PC-3 (cell line): ENCODE measurements around the gene C11orf21. TPM values are rescaled to one million over a fixed set of nuclear protein-coding genes. Genes with fewer than 3 reads are reported as not detected.

Experiments
- ATAC-seq: fragments of 200-7000 bp; cut with Tn5 transposase; 2 replicates; pipeline ENCODE4 v1.9.1; 2020; ENCODE audit warnings: mild to moderate bottlenecking, moderate library complexity
- BruUV-seq: library from RNA; stranded (reverse); fragments of 400-500 nt; replicated peaks from 2 replicates; lab custom pipeline; 2021; lab: Mats Ljungman, UMichigan
- CTCF ChIA-PET: fragments of 300-600 bp; sonication (Branson Sonifier 250); formaldehyde crosslinking; loops from one replicate; lab custom pipeline; 2022; ENCODE audit warnings: antibody characterized with exemption; lab: Charles Lee
- POLR2A ChIA-PET: fragments of 300-600 bp; sonication (Branson Sonifier 250); formaldehyde crosslinking; loops from one replicate; lab custom pipeline; 2022; ENCODE audit warnings: antibody characterized with exemption; ENCODE audit not compliant: unreplicated experiment; lab: Charles Lee
- DNase-seq: peaks from one replicate; pipeline ENCODE4 v3.0.0-alpha.2; 2015
- H2AFZ ChIP-seq: fragments of 300-600 bp; sonication (generic); 2 replicates; pipeline ENCODE4 v1.6.0; 2016; ENCODE audit warnings: antibody characterized with exemption, low read length
- H3F3A ChIP-seq: fragments of 300-600 bp; sonication (generic); one replicate; pipeline ENCODE4 v1.6.0; 2017; ENCODE audit warnings: antibody characterized with exemption, low read length, control low read depth, mild to moderate bottlenecking; ENCODE audit not compliant: unreplicated experiment
- H3K27ac ChIP-seq: fragments of 300-600 bp; sonication (generic); 2 replicates; pipeline ENCODE4 v1.5.1; 2016; ENCODE audit warnings: mild to moderate bottlenecking, low read length
- H3K27me3 ChIP-seq: fragments of 300-600 bp; sonication (generic); 2 replicates; pipeline ENCODE4 v1.6.1; 2016; ENCODE audit warnings: low read length, mixed read lengths
- H3K36me3 ChIP-seq: fragments of 300-600 bp; sonication (generic); 2 replicates; pipeline ENCODE4 v1.6.1; 2016; ENCODE audit warnings: low read depth, mixed run types, low read length, mixed read lengths
- H3K4me1 ChIP-seq: fragments of 300-600 bp; sonication (generic); 2 replicates; pipeline ENCODE4 v1.5.1; 2016; ENCODE audit warnings: low read length; ENCODE audit not compliant: insufficient read depth
- H3K4me2 ChIP-seq: fragments of 300-600 bp; sonication (generic); 2 replicates; pipeline ENCODE4 v1.6.0; 2016; ENCODE audit warnings: low read length
- H3K4me3 ChIP-seq: fragments of 300-600 bp; sonication (generic); 2 replicates; pipeline ENCODE4 v1.5.1; 2016; ENCODE audit warnings: mild to moderate bottlenecking, low read length, mixed read lengths
- H3K79me2 ChIP-seq: fragments of 300-600 bp; sonication (generic); 2 replicates; pipeline ENCODE4 v1.6.1; 2017; ENCODE audit warnings: low read length, mixed read lengths
- H3K9ac ChIP-seq: fragments of 300-600 bp; sonication (generic); 2 replicates; pipeline ENCODE4 v1.6.0; 2016; ENCODE audit warnings: mild to moderate bottlenecking, low read length
- H3K9me2 ChIP-seq: fragments of 300-600 bp; sonication (generic); replicated peaks from 2 replicates; pipeline ENCODE4 v1.6.1; 2016; ENCODE audit warnings: mixed run types, low read length, mixed read lengths
- H3K9me3 ChIP-seq: fragments of 300-600 bp; sonication (generic); 2 replicates; pipeline ENCODE4 v1.6.1; 2016; ENCODE audit warnings: low read length, mixed read lengths
- H4K20me1 ChIP-seq: fragments of 300-600 bp; sonication (generic); 2 replicates; pipeline ENCODE4 v1.6.1; 2016; ENCODE audit warnings: low read length, mixed read lengths
- EZH2 ChIP-seq: fragments of 300-600 bp; sonication (generic); IDR thresholded peaks from one replicate; pipeline ENCODE4 v1.6.1; 2017; ENCODE audit warnings: antibody characterized with exemption, mild to moderate bottlenecking, low read length; ENCODE audit not compliant: unreplicated experiment
- EZH2phosphoT487 ChIP-seq: fragments of 300-600 bp; sonication (generic); IDR thresholded peaks from 2 replicates; pipeline ENCODE4 v1.6.1; 2018; ENCODE audit warnings: mild to moderate bottlenecking, antibody characterized with exemption, low read length, borderline replicate concordance
- intact Hi-C: fragments of 100-400 bp; cut with micrococcal nuclease; formaldehyde crosslinking; loops from 2 replicates; pipeline ENCODE4 v1.9.0; 2023
- total RNA-seq: library from RNA; depleted of rRNA; stranded (reverse); fragments of >200 nt; gene quantifications from 2 replicates; pipeline ENCODE4 v1.2.3, GENCODE V29; 2014
- TF ChIP-seq, protein P1 (sequence below): fragments of 300-600 bp; sonication (generic); conservative IDR thresholded peaks from 2 replicates; pipeline ENCODE4 v1.5.1; 2017; ENCODE audit warnings: antibody characterized with exemption, low read depth, mild to moderate bottlenecking, low read length

Gene C11orf21
- total RNA-seq, 1 experiment from 2014 or later: not detected

DNA sequence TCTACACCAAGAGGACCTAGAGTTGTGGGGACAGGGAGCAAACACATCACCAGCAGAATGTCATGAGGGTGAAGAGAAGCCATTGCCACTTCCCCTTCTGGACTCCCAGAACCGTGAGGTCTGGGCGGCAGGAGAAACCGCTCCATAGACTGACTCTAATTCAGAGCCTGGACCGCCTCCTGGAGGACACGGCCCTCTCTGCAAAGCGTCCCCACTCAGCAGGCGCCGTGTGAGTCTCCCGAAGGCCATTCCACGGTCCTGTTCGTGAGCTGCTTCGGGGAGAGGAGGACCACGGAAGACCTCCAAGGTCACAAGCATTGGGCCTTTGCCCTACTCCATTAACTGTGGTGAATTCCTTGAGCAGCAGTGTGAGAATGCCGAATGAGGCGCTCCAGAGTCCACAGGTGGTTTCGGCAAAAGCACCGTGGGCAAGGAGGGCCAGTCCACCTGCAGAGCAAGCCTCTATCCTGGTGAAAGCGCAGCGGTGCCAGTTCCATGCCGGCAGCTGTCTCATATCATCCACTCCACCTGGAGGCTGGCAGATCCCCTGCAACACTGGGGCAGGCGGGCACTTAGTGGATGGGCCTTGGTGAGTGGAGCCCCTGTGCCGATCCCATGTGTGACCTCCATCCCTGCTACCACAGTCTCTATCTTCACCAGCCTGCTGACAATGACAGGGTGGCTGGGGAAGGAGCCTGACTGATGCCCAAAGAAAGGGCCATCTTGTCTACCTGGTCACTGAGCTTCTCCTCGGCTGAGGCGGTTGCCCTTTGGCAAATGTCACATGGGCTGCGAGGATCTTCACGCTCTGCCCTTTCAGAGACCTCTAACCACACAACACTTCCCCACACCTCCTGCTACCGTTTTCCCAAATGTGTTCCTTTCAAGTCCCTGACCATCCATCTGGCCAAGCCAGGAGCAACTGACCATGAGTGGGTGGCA lies 7.5 kb downstream of the C11orf21 start:
- Histone ChIP-seq H4K20me1 (no peaks in the 10 kb centered on the region), H3K4me1 (no peaks in the 10 kb centered on the region; the same call in 1 of the 2 replicates), H3K9ac (no peak overlapping the region), H3K79me2 (no peaks in the 10 kb centered on the region), H3K27me3 (no peaks in the 10 kb centered on the region), H3K9me2 (no peaks in the 10 kb centered on the region), H2AFZ (no peak overlapping the region), H3K27ac (no peak overlapping the region), H3K36me3 (no peaks in the 10 kb centered on the region), H3K9me3 (no peaks in the 10 kb centered on the region), H3K4me3 (no peak overlapping the region), H3F3A (no peaks in the 10 kb centered on the region), H3K4me2 (no peak overlapping the region)
- ChIA-PET POLR2A (no interaction called here), CTCF (no interaction called here)
- DNase-seq (no peak), ATAC-seq (no peak)
- no TSS peak for BruUV-seq
- TF ChIP-seq EZH2 (no peak), EZH2phosphoT487 (no peak)
- TF ChIP-seq, protein P1, sequence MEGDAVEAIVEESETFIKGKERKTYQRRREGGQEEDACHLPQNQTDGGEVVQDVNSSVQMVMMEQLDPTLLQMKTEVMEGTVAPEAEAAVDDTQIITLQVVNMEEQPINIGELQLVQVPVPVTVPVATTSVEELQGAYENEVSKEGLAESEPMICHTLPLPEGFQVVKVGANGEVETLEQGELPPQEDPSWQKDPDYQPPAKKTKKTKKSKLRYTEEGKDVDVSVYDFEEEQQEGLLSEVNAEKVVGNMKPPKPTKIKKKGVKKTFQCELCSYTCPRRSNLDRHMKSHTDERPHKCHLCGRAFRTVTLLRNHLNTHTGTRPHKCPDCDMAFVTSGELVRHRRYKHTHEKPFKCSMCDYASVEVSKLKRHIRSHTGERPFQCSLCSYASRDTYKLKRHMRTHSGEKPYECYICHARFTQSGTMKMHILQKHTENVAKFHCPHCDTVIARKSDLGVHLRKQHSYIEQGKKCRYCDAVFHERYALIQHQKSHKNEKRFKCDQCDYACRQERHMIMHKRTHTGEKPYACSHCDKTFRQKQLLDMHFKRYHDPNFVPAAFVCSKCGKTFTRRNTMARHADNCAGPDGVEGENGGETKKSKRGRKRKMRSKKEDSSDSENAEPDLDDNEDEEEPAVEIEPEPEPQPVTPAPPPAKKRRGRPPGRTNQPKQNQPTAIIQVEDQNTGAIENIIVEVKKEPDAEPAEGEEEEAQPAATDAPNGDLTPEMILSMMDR: no peak
- intact Hi-C loops: no loop called here

DNA sequence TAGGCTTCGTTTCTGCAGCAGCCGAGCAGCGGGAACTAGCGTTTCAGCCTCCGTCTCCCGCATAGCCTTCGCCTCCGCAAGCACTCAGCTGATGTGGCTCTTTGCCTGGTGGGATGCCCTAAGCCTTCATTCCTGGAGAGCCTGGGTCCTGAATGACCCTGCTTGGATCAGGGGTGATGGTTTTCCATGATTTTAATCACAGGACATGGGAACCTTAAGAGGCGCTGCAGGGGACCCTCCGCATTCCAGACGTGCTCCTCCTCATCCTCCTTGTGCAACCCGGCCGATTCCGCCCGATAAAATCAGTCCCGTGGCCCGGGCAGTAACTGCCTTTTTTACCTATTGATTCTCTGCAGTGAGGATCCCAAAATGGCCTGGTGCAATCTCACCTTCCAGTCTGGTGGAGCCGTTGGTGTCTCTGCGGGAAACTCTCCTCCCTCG lies 8.2 kb downstream of the C11orf21 start:
- no peak for DNase-seq
- H3K9me3 ChIP-seq: no peaks in the 10 kb centered on the region
- no peaks in the 10 kb centered on the region; the same call in 1 of the 2 replicates for H3K4me1 ChIP-seq
- H3F3A ChIP-seq: no peaks in the 10 kb centered on the region
- H3K27me3 ChIP-seq: peaks cover 3% of the 10 kb centered on the region; the same call in 1 of the 2 replicates
- no TSS peak for BruUV-seq
- no peaks in the 10 kb centered on the region for H4K20me1 ChIP-seq
- H3K36me3 ChIP-seq: no peaks in the 10 kb centered on the region
- H2AFZ ChIP-seq: no peak overlapping the region
- H3K27ac ChIP-seq: no peak overlapping the region
- POLR2A ChIA-PET: no interaction called here
- intact Hi-C loops: no loop called here
- H3K9me2 ChIP-seq: no peaks in the 10 kb centered on the region
- no peak for ATAC-seq
- no peaks in the 10 kb centered on the region for H3K79me2 ChIP-seq
- CTCF ChIA-PET: interaction anchor here (0.6 kb wide), 1 partner anchor 704 kb away, joined by 6 read pairs; no protein-coding TSS in a partner anchor
- H3K9ac ChIP-seq: no peak overlapping the region
- no peak overlapping the region for H3K4me3 ChIP-seq
- H3K4me2 ChIP-seq: no peak overlapping the region
- TF ChIP-seq EZH2 (no peak), EZH2phosphoT487 (no peak)
- TF ChIP-seq, protein P1: no peak
